NB4 (cell line): ENCODE measurements around the gene LEPR.
"Not testable (repeated sequence)": the region's sequence is repeated elsewhere in the genome, so short reads cannot be mapped to it uniquely, and the experiment has no call there.

Experiments used
- DNase-seq: peaks from one replicate; pipeline ENCODE4 v3.0.0; 2010; ENCODE audit warnings: low read depth
- H3K4me3 ChIP-seq: one replicate; pipeline ENCODE4 v1.5.1; 2011; ENCODE audit warnings: mild to moderate bottlenecking, low read depth, low read length, moderate library complexity
- CTCF ChIP-seq: IDR thresholded peaks from one replicate; pipeline ENCODE4 v1.5.1; 2012; ENCODE audit warnings: low read depth, low read length
- MAX ChIP-seq: IDR thresholded peaks from 2 replicates; pipeline ENCODE4 v1.6.1; 2011; ENCODE audit warnings: low read depth, low read length
- MYC ChIP-seq: IDR thresholded peaks from 2 replicates; pipeline ENCODE4 v1.6.1; 2011; ENCODE audit warnings: low read depth, low read length
- POLR2A ChIP-seq: IDR thresholded peaks from 2 replicates; pipeline ENCODE4 v1.6.1; 2011; ENCODE audit warnings: mild to moderate bottlenecking; ENCODE audit not compliant: insufficient read length; ENCODE audit errors: extremely low read depth

LEPR gene

GRCh38 chr1:65443647-65444046 lies 23.2 kb downstream of the LEPR start:
- no peak for DNase-seq
- TF ChIP-seq POLR2A: no peak
- no peak for TF ChIP-seq CTCF
- TF ChIP-seq MAX: no peak
- no peak for TF ChIP-seq MYC
- no peak overlapping the region for H3K4me3 ChIP-seq

GRCh38 chr1:65444128-65444640 lies 23.7 kb downstream of the LEPR start:
- no peak for TF ChIP-seq CTCF
- no peak overlapping the region for H3K4me3 ChIP-seq
- no peak for DNase-seq

GRCh38 chr1:65445837-65446236 lies 25.4 kb downstream of the LEPR start:
- no peak for DNase-seq
- TF ChIP-seq MYC (no peak), MAX (no peak), CTCF (no peak), POLR2A (no peak)
- no peak overlapping the region for H3K4me3 ChIP-seq

- DNase-seq: no peak
- TF ChIP-seq MYC (no peak), POLR2A (no peak), CTCF (no peak), MAX (no peak)
- no peak overlapping the region for H3K4me3 ChIP-seq
Observed at GRCh38 chr1:65449214-65449823, 28.9 kb downstream of the LEPR start.

- not testable (repeated sequence) for DNase-seq
Observed at GRCh38 chr1:65455678-65456077, 35.2 kb downstream of the LEPR start.

GRCh38 chr1:65456481-65456880 lies 36.0 kb downstream of the LEPR start:
- DNase-seq: no peak
- TF ChIP-seq MAX: no peak
- no peak for TF ChIP-seq CTCF
- no peak for TF ChIP-seq POLR2A
- TF ChIP-seq MYC: no peak
- H3K4me3 ChIP-seq: no peak overlapping the region

More at GRCh38 chr1:65455678-65456077, 35.2 kb downstream of the LEPR start:
- not testable (repeated sequence) for H3K4me3 ChIP-seq
